ENCODE results near the gene ECHS1. TPM values are rescaled to one million over a fixed set of nuclear protein-coding genes. Genes with fewer than 3 reads are reported as not detected.
"Not testable (repeated sequence)": the region's sequence is repeated elsewhere in the genome, so short reads cannot be mapped to it uniquely, and the experiment has no call there.

The ECHS1 gene
- total RNA-seq, 1 donor from 2014 or later: 37.7 TPM

- no peaks in the 10 kb centered on the region for H3K9me3 Mint-ChIP-seq
- peaks cover 36% of the 10 kb centered on the region for H3K4me1 Mint-ChIP-seq
- no peak overlapping the region for H3K27ac Mint-ChIP-seq
- ChIA-PET CTCF (no interaction called here), POLR2A (interaction anchor here (2.9 kb wide), 1 partner anchor 15 kb away, joined by 34 read pairs; no protein-coding TSS in a partner anchor)
- H3K27me3 Mint-ChIP-seq: no peaks in the 10 kb centered on the region
- H3K4me3 Mint-ChIP-seq: peak overlapping the region; percentile 78
- no peak for ATAC-seq (ENCODE audit: low read depth)
- TF ChIP-seq CTCF (IDR thresholded peaks at IDR 0.05): no peak
- no peak for DNase-seq
- H3K36me3 Mint-ChIP-seq (ENCODE audit: low read depth): peaks cover 8% of the 10 kb centered on the region
- intact Hi-C loops (cut with micrococcal nuclease): loop anchor here (5.0 to 10.0 kb wide), 2 partner anchors 48 to 1041 kb away; partner anchors contain the start of gene LRRC27
Measured at GRCh38 chr10:133375357-133376115, 2.4 kb upstream of the ECHS1 start.

DNA sequence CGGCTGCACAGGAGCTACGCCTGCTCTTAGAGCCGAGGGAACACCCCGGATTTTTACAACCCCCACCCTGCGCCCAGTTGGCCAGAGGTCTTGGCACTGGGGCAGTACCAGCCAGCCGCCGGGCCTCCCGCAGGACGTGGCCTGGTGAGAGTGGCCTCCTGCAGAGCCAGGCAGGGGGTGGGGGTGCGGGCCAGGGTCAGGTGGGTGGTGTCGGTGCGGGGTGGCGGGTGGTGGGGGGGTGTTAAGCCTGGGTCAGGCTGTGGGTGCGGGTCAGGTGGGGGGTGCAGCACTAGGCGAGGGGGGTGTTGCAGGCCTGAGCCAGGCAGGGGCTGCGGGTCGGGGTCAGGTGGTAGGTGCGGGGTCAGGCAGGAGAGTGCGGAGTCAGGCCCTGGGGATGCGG, 647 bp downstream of the ECHS1 start:
- intact Hi-C loops (cut with micrococcal nuclease): loop anchor here (5.0 to 10.0 kb wide), 2 partner anchors 35 to 1038 kb away; partner anchors contain the start of gene LRRC27
- no peak for ATAC-seq (ENCODE audit: low read depth)
- H3K27me3 Mint-ChIP-seq: no peaks in the 10 kb centered on the region
- no peak overlapping the region for H3K27ac Mint-ChIP-seq
- TF ChIP-seq CTCF (IDR thresholded peaks at IDR 0.05): no peak
- H3K4me3 Mint-ChIP-seq: peak overlapping the region; percentile 75
- ChIA-PET CTCF (interaction anchor here (1.7 kb wide), 1 partner anchor 43 kb away, joined by 5 read pairs; no protein-coding TSS in a partner anchor), POLR2A (interaction anchor here (1.1 to 2.1 kb wide), 5 partner anchors 11 to 28 kb away, joined by 4 to 19 read pairs (median 9); partner anchors contain the start of genes FUOM and MTG1)
- peaks cover 24% of the 10 kb centered on the region for H3K4me1 Mint-ChIP-seq
- no peak for DNase-seq
- H3K36me3 Mint-ChIP-seq (ENCODE audit: low read depth): peaks cover 34% of the 10 kb centered on the region
- no peaks in the 10 kb centered on the region for H3K9me3 Mint-ChIP-seq

- Mint-ChIP-seq H3K27ac (no peak overlapping the region), H3K4me3 (peak overlapping the region; percentile 55), H3K4me1 (peaks cover 22% of the 10 kb centered on the region), H3K27me3 (no peaks in the 10 kb centered on the region), H3K9me3 (no peaks in the 10 kb centered on the region), H3K36me3 (ENCODE audit: low read depth) (peaks cover 46% of the 10 kb centered on the region)
- POLR2A ChIA-PET: interaction anchor here (0.6 to 0.8 kb wide), 3 partner anchors 28 to 35 kb away, joined by 3 read pairs; no protein-coding TSS in a partner anchor
- CTCF ChIA-PET: interaction anchor here (1.3 kb wide), 1 partner anchor 41 kb away, joined by 3 read pairs; no protein-coding TSS in a partner anchor
- no peak for DNase-seq
- no peak for ATAC-seq (ENCODE audit: low read depth)
- no peak for TF ChIP-seq CTCF (IDR thresholded peaks at IDR 0.05)
- intact Hi-C loops (cut with micrococcal nuclease): loop anchor here (5.0 to 10.0 kb wide), 2 partner anchors 37 to 1035 kb away; partner anchors contain the start of gene LRRC27
Measured at GRCh38 chr10:133370030-133370786, 2.9 kb downstream of the ECHS1 start.

- Mint-ChIP-seq H3K9me3 (no peaks in the 10 kb centered on the region), H3K4me3 (no peak overlapping the region), H3K36me3 (ENCODE audit: low read depth) (peaks cover 56% of the 10 kb centered on the region), H3K27me3 (no peaks in the 10 kb centered on the region), H3K27ac (no peak overlapping the region), H3K4me1 (peaks cover 9% of the 10 kb centered on the region)
- intact Hi-C loops (cut with micrococcal nuclease): no loop called here
- no peak for ATAC-seq (ENCODE audit: low read depth)
- CTCF ChIA-PET: no interaction called here
- TF ChIP-seq CTCF (IDR thresholded peaks at IDR 0.05): no peak
- POLR2A ChIA-PET: no interaction called here
- no peak for DNase-seq
Measured at GRCh38 chr10:133368153-133368552, 5.0 kb downstream of the ECHS1 start.

GRCh38 chr10:133367461-133367860, 5.7 kb downstream of the ECHS1 start:
- H3K4me1 Mint-ChIP-seq; H3K9me3 Mint-ChIP-seq; POLR2A ChIA-PET; intact Hi-C loops (cut with micrococcal nuclease); DNase-seq; H3K27me3 Mint-ChIP-seq; H3K27ac Mint-ChIP-seq; CTCF ChIA-PET; ATAC-seq (ENCODE audit: low read depth); H3K4me3 Mint-ChIP-seq: not testable (repeated sequence)
- H3K36me3 Mint-ChIP-seq (ENCODE audit: low read depth): peaks cover 62% of the 10 kb centered on the region
